ENCODE data around the gene DLG1.

Gene DLG1

GRCh38 chr3:196998966-196999760 lies 299.2 kb downstream of the DLG1 start:
- TF ChIP-seq, protein P1, sequence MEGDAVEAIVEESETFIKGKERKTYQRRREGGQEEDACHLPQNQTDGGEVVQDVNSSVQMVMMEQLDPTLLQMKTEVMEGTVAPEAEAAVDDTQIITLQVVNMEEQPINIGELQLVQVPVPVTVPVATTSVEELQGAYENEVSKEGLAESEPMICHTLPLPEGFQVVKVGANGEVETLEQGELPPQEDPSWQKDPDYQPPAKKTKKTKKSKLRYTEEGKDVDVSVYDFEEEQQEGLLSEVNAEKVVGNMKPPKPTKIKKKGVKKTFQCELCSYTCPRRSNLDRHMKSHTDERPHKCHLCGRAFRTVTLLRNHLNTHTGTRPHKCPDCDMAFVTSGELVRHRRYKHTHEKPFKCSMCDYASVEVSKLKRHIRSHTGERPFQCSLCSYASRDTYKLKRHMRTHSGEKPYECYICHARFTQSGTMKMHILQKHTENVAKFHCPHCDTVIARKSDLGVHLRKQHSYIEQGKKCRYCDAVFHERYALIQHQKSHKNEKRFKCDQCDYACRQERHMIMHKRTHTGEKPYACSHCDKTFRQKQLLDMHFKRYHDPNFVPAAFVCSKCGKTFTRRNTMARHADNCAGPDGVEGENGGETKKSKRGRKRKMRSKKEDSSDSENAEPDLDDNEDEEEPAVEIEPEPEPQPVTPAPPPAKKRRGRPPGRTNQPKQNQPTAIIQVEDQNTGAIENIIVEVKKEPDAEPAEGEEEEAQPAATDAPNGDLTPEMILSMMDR (conservative IDR thresholded peaks at IDR 0.05; ENCODE audit: low read length): no peak
- no peak overlapping the region for H3K4me3 ChIP-seq (ENCODE audit: low read length)
- DNase-seq (ENCODE audit: low read depth): no peak

DNA sequence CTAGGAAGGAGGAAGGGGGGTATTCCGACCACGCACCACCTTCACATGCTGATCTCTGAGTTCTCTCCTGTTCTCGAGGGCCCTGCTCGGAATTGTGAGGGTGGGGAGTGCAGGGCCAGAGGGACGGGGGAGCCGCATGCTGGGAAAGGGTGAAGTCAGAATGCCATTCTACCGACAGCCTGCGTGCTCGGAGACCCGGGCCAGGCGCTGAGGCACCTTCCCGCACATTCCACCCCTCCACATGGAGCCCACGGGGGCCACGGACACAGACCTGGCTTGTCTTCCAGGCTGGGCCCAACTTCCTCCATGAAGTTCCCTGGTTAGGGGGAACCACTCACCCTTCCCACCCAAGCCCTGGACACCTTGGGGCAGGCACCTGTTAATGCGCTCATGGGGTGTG lies 301.1 kb downstream of the DLG1 start:
- H3K4me3 ChIP-seq (ENCODE audit: low read length): no peak overlapping the region
- no peak for DNase-seq (ENCODE audit: low read depth)
- TF ChIP-seq, protein P1 (conservative IDR thresholded peaks at IDR 0.05; ENCODE audit: low read length): no peak

GRCh38 chr3:196996454-196997265 lies 301.8 kb downstream of the DLG1 start:
- DNase-seq (ENCODE audit: low read depth): no peak
- TF ChIP-seq, protein P1 (conservative IDR thresholded peaks at IDR 0.05; ENCODE audit: low read length): no peak
- no peak overlapping the region for H3K4me3 ChIP-seq (ENCODE audit: low read length)

DNA sequence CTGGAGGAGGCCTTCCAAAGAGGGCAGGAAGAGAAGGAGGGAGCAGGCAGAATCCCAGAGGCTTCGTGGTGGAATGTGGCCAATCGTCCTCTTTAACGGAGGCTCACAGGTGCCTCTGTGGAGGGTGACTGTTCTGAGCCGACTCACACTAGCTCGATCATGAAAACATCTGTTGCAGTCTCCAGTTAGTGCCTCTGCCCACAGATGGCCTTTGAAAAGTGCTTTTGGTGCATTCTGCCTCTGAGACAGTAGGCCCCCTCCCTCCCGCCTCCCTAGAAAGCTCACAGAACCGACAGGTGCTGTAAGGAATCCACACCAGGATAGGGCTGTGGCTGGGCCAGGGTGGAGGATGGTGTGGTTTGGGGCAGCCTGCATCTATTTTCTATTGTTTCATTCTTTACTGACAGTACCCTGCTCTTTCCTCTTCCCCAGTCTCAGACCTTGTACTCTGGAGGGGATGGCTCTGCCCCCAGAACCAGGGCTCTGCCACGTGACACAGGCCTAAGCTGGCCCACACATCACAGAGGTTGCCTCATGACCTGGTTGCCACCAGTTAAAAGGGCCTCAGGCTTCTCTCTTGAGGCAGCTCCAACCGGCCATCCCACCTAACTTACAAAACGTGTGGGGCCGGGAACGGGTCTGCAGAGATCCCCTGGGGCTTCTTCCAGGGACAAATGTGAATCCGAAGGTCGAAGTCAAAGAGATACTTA lies 302.6 kb downstream of the DLG1 start:
- no peak overlapping the region for H3K4me3 ChIP-seq (ENCODE audit: low read length)
- TF ChIP-seq, protein P1 (conservative IDR thresholded peaks at IDR 0.05; ENCODE audit: low read length): no peak
- no peak for DNase-seq (ENCODE audit: low read depth)

DNA sequence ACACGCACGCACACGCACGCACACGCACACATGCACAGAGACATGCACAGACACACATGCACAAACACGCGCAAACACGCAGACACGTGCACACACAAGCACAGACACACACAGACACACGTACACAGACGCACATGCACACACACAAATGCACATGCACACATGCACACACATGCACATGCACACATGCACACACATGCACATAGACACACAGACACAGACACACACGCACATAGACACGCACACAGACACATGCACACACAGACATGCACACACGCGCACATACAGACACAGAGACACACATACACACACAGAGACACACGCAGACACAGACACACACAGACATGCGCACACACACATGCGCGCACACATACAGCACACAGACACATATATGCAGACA lies 303.4 kb downstream of the DLG1 start:
- TF ChIP-seq, protein P1 (conservative IDR thresholded peaks at IDR 0.05; ENCODE audit: low read length): no peak
- DNase-seq (ENCODE audit: low read depth): no peak

DNA sequence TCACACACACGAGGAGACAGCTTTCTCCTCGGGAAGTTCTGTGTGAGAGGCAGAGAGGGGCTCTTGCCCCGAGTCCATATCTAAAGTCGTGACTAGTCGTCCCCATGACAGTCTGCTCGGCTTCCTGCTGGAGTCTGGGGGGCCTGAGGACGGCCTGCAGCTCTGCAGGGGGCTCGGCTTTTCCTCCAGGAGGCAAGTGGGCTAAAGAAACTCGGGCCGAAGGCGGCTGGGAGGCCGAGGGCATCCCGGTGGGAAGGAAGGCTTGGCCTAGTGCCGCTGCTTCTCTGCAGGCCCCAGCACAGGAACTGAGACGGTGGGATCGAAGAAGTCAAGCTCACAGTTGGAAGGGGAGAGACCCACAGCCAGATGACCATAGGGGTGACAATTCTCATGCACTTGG lies 304.4 kb downstream of the DLG1 start:
- no peak overlapping the region for H3K4me3 ChIP-seq (ENCODE audit: low read length)
- TF ChIP-seq, protein P1 (conservative IDR thresholded peaks at IDR 0.05; ENCODE audit: low read length): no peak

More for the DNA sequence above, 303.4 kb downstream of the DLG1 start:
- H3K4me3 ChIP-seq (ENCODE audit: low read length): no peak overlapping the region

More for the DNA sequence above, 304.4 kb downstream of the DLG1 start:
- DNase-seq (ENCODE audit: low read depth): no peak
